Caco-2 (cell line): Measurements from ENCODE around the gene DAB1. TPM values are rescaled to one million over a fixed set of nuclear protein-coding genes. Genes with fewer than 3 reads are reported as not detected.

ENCODE experiments used
- BruUV-seq: library from RNA; stranded (reverse); fragments of 400-500 nt; replicated peaks from 2 replicates; lab custom pipeline; 2021; lab: Mats Ljungman, UMichigan
- CTCF ChIA-PET: fragments of 300-600 bp; sonication (Branson Sonifier 250); formaldehyde crosslinking; loops from one replicate; lab custom pipeline; 2022; ENCODE audit warnings: antibody characterized with exemption; lab: Charles Lee
- POLR2A ChIA-PET: fragments of 300-600 bp; sonication (Branson Sonifier 250); formaldehyde crosslinking; loops from one replicate; lab custom pipeline; 2022; ENCODE audit warnings: antibody characterized with exemption; lab: Charles Lee
- DNase-seq, 2 experiments: peaks; one replicate each; pipeline versions ENCODE4 v3.0.0 to v3.0.0-alpha.2; 2020 to 2022
- H3K27me3 ChIP-seq: replicated peaks from 2 replicates; pipeline ENCODE4 v1.6.0; 2011; ENCODE audit warnings: low read length; ENCODE audit not compliant: control insufficient read depth, insufficient read depth
- H3K36me3 ChIP-seq: 2 replicates; pipeline ENCODE4 v1.5.1; 2011; ENCODE audit warnings: low read length; ENCODE audit not compliant: control insufficient read depth, insufficient read depth
- H3K4me1 ChIP-seq: fragments of 250-450 bp; sonication (Bioruptor Pico); 2 replicates; pipeline ENCODE4 v1.5.1; 2020; ENCODE audit warnings: mild to moderate bottlenecking
- H3K4me3 ChIP-seq: 2 replicates; pipeline ENCODE4 v1.5.1; 2011; ENCODE audit warnings: low read depth, mild to moderate bottlenecking, control low read depth, low read length
- H3K9me3 ChIP-seq: fragments of 250-450 bp; sonication (Bioruptor Pico); 2 replicates; pipeline ENCODE4 v1.5.1; 2020; ENCODE audit warnings: mild to moderate bottlenecking, moderate library complexity
- H3K27ac Mint-ChIP-seq: one replicate; pipeline ENCODE4 v1.8.0; 2022; ENCODE audit warnings: mixed read lengths; ENCODE audit not compliant: unreplicated experiment
- H3K27me3 Mint-ChIP-seq: one replicate; pipeline ENCODE4 v1.8.0; 2022; ENCODE audit warnings: mixed read lengths; ENCODE audit not compliant: insufficient read depth, unreplicated experiment
- H3K36me3 Mint-ChIP-seq: one replicate; pipeline ENCODE4 v1.8.0; 2022; ENCODE audit warnings: mild to moderate bottlenecking, mixed read lengths; ENCODE audit not compliant: insufficient read depth, unreplicated experiment
- H3K4me1 Mint-ChIP-seq: one replicate; pipeline ENCODE4 v1.8.0; 2022; ENCODE audit warnings: low read depth, mixed read lengths; ENCODE audit not compliant: unreplicated experiment
- H3K4me3 Mint-ChIP-seq: one replicate; pipeline ENCODE4 v1.8.0; 2022; ENCODE audit warnings: mild to moderate bottlenecking, moderate library complexity, mixed read lengths; ENCODE audit not compliant: unreplicated experiment
- H3K9me3 Mint-ChIP-seq: one replicate; pipeline ENCODE4 v1.8.0; 2022; ENCODE audit warnings: mixed read lengths; ENCODE audit not compliant: unreplicated experiment
- intact Hi-C: fragments of 100-400 bp; cut with micrococcal nuclease; formaldehyde crosslinking; loops from one replicate; pipeline ENCODE4 v1.10.0; 2022; ENCODE audit not compliant: unreplicated experiment
- total RNA-seq: library from RNA; stranded (reverse); gene quantifications from 2 replicates; pipeline ENCODE4 v1.2.3, GENCODE V29; 2022
- TF ChIP-seq, protein P1 (sequence below), 2 experiments: fragments of 200-600 bp in 1 of 2; IDR thresholded peaks; 1 replicate in 1 of 2; 2 replicates in 1 of 2; pipeline versions ENCODE4 v1.5.1 to v1.8.0; 2011 to 2022; ENCODE audit warnings: antibody characterized with exemption in 1 of 2, control low read depth in 1 of 2, inconsistent platforms in 1 of 2, low read depth in 1 of 2, low read length in 1 of 2, mild to moderate bottlenecking in 1 of 2, moderate library complexity in 1 of 2; ENCODE audit not compliant: insufficient read depth in 1 of 2, severe bottlenecking in 1 of 2, unreplicated experiment in 1 of 2

Gene DAB1
- total RNA-seq, 1 experiment from 2014 or later, result 0.32 TPM

DNA sequence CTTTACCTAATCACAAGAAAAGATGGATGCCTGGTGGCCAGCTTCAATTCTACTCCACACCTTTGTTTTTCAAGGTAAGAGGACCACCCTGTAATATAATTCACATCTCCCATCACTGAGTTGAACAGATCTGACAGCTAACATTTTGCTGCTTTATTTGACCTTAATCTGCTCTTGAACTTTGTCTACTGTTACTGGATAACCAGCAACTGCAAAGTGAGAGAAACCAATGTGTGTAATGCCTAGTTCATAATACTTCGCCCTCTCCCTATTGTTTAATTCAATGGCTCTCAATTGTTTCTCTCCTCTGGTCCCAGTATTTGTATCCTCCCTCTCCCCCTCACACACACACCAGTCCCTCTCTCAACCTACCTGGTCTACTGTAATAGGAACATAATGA, 214.4 kb downstream of the DAB1 start:
- no peak overlapping the region for H3K27ac Mint-ChIP-seq
- no peaks in the 10 kb centered on the region for H3K36me3 Mint-ChIP-seq
- peaks cover 15% of the 10 kb centered on the region for H3K4me1 ChIP-seq
- no peak overlapping the region for H3K4me3 ChIP-seq
- H3K27me3 Mint-ChIP-seq, result no peaks in the 10 kb centered on the region
- CTCF ChIA-PET, result no interaction called here
- H3K4me3 Mint-ChIP-seq, result no peak overlapping the region
- BruUV-seq, result no TSS peak
- H3K36me3 ChIP-seq, result no peaks in the 10 kb centered on the region
- POLR2A ChIA-PET, result no interaction called here
- no peaks in the 10 kb centered on the region for H3K9me3 ChIP-seq
- TF ChIP-seq, protein P1, sequence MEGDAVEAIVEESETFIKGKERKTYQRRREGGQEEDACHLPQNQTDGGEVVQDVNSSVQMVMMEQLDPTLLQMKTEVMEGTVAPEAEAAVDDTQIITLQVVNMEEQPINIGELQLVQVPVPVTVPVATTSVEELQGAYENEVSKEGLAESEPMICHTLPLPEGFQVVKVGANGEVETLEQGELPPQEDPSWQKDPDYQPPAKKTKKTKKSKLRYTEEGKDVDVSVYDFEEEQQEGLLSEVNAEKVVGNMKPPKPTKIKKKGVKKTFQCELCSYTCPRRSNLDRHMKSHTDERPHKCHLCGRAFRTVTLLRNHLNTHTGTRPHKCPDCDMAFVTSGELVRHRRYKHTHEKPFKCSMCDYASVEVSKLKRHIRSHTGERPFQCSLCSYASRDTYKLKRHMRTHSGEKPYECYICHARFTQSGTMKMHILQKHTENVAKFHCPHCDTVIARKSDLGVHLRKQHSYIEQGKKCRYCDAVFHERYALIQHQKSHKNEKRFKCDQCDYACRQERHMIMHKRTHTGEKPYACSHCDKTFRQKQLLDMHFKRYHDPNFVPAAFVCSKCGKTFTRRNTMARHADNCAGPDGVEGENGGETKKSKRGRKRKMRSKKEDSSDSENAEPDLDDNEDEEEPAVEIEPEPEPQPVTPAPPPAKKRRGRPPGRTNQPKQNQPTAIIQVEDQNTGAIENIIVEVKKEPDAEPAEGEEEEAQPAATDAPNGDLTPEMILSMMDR (IDR thresholded peaks at IDR 0.05; ENCODE audit: insufficient read depth in 1 of 2, low read depth in 1 of 2, low read length in 1 of 2, severe bottlenecking in 1 of 2, unreplicated experiment in 1 of 2), result no peak
- no peaks in the 10 kb centered on the region for H3K9me3 Mint-ChIP-seq
- peaks cover 24% of the 10 kb centered on the region for H3K4me1 Mint-ChIP-seq
- no peak for DNase-seq
- intact Hi-C loops, result no loop called here
- H3K27me3 ChIP-seq, result no peaks in the 10 kb centered on the region

DNA sequence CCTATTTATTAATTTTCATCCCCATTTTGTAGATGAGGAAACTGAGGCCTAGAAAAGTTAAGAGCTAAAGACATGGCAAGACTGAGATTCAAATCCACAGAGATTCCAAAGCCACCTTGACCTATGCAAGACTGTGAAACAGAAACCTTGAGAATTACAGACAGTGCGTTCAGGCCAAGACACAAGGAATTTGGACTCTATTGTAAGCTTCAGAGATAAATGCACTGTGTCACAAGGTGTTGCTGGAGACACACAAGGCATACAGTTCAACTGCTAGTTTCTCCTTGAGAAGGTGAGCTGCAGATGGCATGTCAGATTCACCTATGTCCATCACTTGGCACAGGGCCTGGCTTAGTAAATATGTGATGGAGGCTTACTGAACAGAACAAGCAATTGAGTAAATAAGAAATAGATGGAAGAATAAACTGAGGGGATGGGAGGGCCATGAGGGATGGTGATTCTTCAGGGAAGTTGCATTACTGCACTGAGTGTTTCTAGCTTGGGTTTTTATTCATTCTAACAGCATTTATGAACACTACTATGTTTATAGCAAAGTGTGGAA, 215.0 kb downstream of the DAB1 start:
- Histone ChIP-seq H3K4me1 (peaks cover 16% of the 10 kb centered on the region), H3K4me3 (no peak overlapping the region), H3K9me3 (no peaks in the 10 kb centered on the region), H3K36me3 (no peaks in the 10 kb centered on the region), H3K27me3 (no peaks in the 10 kb centered on the region)
- Mint-ChIP-seq H3K9me3 (no peaks in the 10 kb centered on the region), H3K4me1 (peaks cover 28% of the 10 kb centered on the region), H3K27me3 (no peaks in the 10 kb centered on the region), H3K36me3 (no peaks in the 10 kb centered on the region), H3K27ac (no peak overlapping the region), H3K4me3 (no peak overlapping the region)
- TF ChIP-seq, protein P1 (IDR thresholded peaks at IDR 0.05; ENCODE audit: insufficient read depth in 1 of 2, low read depth in 1 of 2, low read length in 1 of 2, severe bottlenecking in 1 of 2, unreplicated experiment in 1 of 2), result no peak
- POLR2A ChIA-PET, result no interaction called here
- CTCF ChIA-PET, result no interaction called here
- intact Hi-C loops, result no loop called here
- no TSS peak for BruUV-seq
- no peak for DNase-seq

DNA sequence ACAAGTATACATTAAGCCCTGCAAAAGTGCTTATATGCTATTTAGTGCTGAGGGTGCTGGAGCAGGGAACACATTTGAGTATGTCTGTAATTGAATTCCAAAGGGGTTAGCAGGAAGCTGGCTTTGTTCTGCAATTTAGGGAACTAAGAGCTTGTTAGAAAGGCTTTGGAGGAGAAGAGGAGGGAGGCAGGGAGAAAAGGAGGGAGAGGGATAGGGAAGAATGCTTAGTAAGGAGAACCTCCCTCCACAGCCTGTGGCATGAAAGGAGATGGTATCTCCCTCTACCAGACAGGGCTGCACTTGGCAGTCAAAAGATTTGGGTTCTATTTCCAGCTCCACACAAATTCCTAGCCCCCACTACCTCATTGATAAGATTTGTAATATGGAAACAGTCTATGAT, 217.8 kb downstream of the DAB1 start:
- peaks cover 16% of the 10 kb centered on the region for H3K4me1 ChIP-seq
- CTCF ChIA-PET, result no interaction called here

More for the DNA sequence above, 217.8 kb downstream of the DAB1 start:
- Mint-ChIP-seq H3K9me3 (no peaks in the 10 kb centered on the region), H3K4me3 (no peak overlapping the region), H3K4me1 (peaks cover 28% of the 10 kb centered on the region), H3K27me3 (no peaks in the 10 kb centered on the region), H3K36me3 (no peaks in the 10 kb centered on the region), H3K27ac (no peak overlapping the region)
- no peak for DNase-seq
- no peaks in the 10 kb centered on the region for H3K36me3 ChIP-seq
- intact Hi-C loops, result no loop called here
- no peaks in the 10 kb centered on the region for H3K9me3 ChIP-seq
- no peak overlapping the region for H3K4me3 ChIP-seq
- TF ChIP-seq, protein P1 (IDR thresholded peaks at IDR 0.05; ENCODE audit: insufficient read depth in 1 of 2, low read depth in 1 of 2, low read length in 1 of 2, severe bottlenecking in 1 of 2, unreplicated experiment in 1 of 2), result no peak
- BruUV-seq, result no TSS peak
- no peaks in the 10 kb centered on the region for H3K27me3 ChIP-seq
- POLR2A ChIA-PET, result no interaction called here
